Activated CD8-positive, alpha-beta memory T cell treated with anti-CD3 and anti-CD28 coated beads, Interleukin-2, amount 10 ng/mL, durations not matched to agents 7 days and 5 days (primary cell): ENCODE data around the gene TTLL4. TPM values are rescaled to one million over a fixed set of nuclear protein-coding genes. Genes with fewer than 3 reads are reported as not detected.

Source experiments
- ATAC-seq: fragments of 150-1000 bp; cut with Tn5 transposase; one replicate; pipeline ENCODE4 v1.10.0; 2021; ENCODE audit warnings: moderate library complexity
- CTCF ChIA-PET: fragments of 350-600 bp; sonication (Branson Sonifier 250); formaldehyde crosslinking; loops from one replicate; lab custom pipeline; 2021; ENCODE audit warnings: antibody characterized with exemption; lab: Charles Lee
- DNase-seq: peaks from one replicate; pipeline ENCODE4 v3.0.0-alpha.2; 2020
- H3K27ac Mint-ChIP-seq: one replicate; pipeline ENCODE4 v1.8.0; 2021; ENCODE audit warnings: mild to moderate bottlenecking, mixed read lengths
- H3K27me3 Mint-ChIP-seq: one replicate; pipeline ENCODE4 v1.8.0; 2021; ENCODE audit warnings: mixed read lengths
- H3K36me3 Mint-ChIP-seq: one replicate; pipeline ENCODE4 v1.8.0; 2021; ENCODE audit warnings: mild to moderate bottlenecking, mixed read lengths
- H3K4me1 Mint-ChIP-seq: one replicate; pipeline ENCODE4 v1.8.0; 2021; ENCODE audit warnings: mixed read lengths
- H3K4me3 Mint-ChIP-seq: one replicate; pipeline ENCODE4 v1.8.0; 2021; ENCODE audit warnings: mild to moderate bottlenecking, moderate library complexity, mixed read lengths
- H3K9me3 Mint-ChIP-seq: one replicate; pipeline ENCODE4 v1.8.0; 2022; ENCODE audit warnings: low read depth, mixed read lengths
- total RNA-seq, 2 experiments: library from RNA; stranded (reverse); gene quantifications; one replicate each; pipeline ENCODE4 v1.2.3, GENCODE V29; 2021

Gene TTLL4
- total RNA-seq, 2 experiments from 2014 or later, result 39.6 to 40.4 TPM

DNA sequence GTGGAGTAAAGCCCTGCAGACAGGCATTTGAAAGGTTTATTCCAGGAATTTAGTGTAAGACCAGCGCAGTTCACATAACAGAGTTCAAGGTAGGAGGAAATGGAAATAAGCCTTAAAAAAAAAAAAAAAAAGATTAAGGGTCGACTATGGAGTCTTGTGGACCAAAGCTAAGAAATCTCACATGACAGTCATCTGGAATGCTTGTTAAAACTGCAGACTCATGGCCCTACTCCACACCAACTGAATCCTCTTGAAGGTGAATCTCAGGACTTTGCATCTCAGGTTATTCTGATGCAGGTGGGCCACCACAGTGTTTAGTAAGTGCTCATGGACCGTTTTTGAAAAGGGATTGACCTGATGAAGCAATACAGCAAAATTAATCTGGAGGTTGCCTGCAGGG is 8.8 kb downstream of the TTLL4 start:
- DNase-seq (no peak), ATAC-seq (no peak)
- Mint-ChIP-seq H3K36me3 (peaks cover 18% of the 10 kb centered on the region), H3K4me1 (peaks cover 35% of the 10 kb centered on the region), H3K9me3 (no peaks in the 10 kb centered on the region), H3K27ac (no peak overlapping the region), H3K4me3 (no peak overlapping the region), H3K27me3 (no peaks in the 10 kb centered on the region)
- CTCF ChIA-PET, result interaction anchor here (1.4 to 1.7 kb wide), 2 partner anchors 9 to 128 kb away, joined by 4 to 5 read pairs; partner anchors contain the start of gene TTLL4

DNA sequence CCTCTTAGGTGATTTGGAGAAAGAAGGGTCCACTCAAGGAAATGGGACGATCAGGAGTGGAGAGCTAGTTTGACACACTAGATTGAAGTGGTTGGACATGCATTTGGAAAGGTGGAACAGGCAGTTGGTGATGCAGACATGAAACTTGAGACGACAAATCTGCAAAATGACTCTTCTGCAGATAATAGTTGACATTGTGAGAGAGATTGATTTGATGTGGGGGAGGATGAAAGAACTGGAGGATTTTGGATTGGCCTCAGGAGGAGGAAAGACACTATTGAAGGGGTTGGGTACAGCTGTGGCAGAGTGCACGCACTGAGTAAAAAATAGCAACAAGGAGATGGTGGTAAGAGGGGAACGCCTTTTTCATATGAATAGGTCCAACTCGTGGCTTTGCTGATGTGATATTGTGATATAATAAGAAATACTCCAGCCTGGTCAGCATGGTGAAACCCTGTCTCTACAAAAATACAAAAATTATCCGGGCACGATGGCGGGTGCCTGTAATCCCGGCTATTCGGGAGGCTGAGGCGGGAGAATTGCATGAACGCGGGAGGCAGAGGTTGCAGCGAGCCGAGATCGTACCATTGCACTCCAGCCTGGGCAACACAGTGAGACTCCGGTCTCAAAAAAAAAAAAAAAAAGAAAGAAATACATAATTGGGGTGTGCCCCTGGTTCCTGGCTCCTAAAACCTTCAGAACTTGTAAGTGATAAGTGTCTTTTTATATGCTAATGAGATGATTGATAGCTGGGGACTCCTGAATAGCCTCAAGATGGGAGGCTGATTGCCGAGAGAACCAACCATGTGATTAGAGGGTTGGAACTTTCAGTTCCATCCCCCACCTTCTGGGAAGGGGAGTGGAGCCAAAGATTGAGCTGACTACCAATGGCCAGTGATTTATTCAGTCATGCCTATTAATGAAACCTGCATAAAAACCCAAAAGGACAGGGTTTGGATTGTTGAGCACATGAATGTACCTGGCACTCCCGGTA is 9.7 kb downstream of the TTLL4 start:
- DNase-seq (no peak), ATAC-seq (no peak)

DNA sequence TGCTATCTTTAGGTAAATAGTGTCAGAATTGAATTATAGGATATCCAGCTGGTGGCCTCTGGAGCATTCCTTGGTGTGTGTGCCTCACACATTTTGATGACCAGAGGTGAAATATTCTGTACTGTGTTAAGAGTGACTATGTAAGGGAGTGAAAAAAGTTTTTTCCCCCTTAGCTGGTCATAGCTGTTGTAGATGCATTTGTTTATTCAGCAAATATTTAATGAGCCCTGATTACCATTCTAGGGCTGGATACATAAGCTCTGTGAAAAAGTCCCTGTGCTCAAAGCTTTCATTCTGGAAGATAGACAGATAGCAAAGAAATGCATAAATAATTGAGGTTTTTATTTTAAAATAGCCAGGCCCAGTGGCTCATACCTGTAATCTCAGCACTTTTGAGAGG is 10.9 kb downstream of the TTLL4 start:
- Mint-ChIP-seq H3K4me3 (no peak overlapping the region), H3K4me1 (peaks cover 33% of the 10 kb centered on the region), H3K9me3 (peaks cover 3% of the 10 kb centered on the region), H3K27me3 (no peaks in the 10 kb centered on the region), H3K36me3 (peaks cover 27% of the 10 kb centered on the region), H3K27ac (no peak overlapping the region)
- CTCF ChIA-PET, result interaction anchor here (0.7 to 2.5 kb wide), 5 partner anchors 10 to 177 kb away, joined by 3 to 16 read pairs (median 5); partner anchors contain the start of gene TTLL4
- DNase-seq (no peak), ATAC-seq (no peak)

More for the DNA sequence above, 9.7 kb downstream of the TTLL4 start:
- H3K36me3 Mint-ChIP-seq, result peaks cover 22% of the 10 kb centered on the region
- H3K4me1 Mint-ChIP-seq, result peaks cover 35% of the 10 kb centered on the region
- no peak overlapping the region for H3K27ac Mint-ChIP-seq
- H3K27me3 Mint-ChIP-seq, result no peaks in the 10 kb centered on the region
- CTCF ChIA-PET, result interaction anchor here (1.7 kb wide), 1 partner anchor 10 kb away, joined by 5 read pairs; the partner anchor contains the start of gene TTLL4
- no peaks in the 10 kb centered on the region for H3K9me3 Mint-ChIP-seq
- no peak overlapping the region for H3K4me3 Mint-ChIP-seq

DNA sequence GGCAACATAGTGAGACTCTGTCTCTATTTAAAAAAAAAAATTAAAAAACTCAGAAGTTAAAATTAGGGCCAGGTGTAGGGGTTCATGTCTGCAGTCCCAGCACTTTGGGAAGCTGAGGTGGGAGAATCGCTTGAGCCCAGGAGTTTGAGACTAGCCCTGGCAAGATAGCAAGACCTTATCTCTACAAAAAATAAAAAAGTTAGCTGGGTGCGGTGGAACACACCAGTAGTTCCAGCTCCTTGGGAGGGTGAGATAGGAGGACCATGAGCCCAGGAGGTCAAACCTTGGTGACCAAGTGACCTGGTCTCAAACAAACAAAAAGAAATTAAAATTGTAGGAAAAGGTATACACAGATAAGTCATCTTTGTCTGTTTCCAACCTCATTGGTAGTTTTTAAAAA is 11.3 kb downstream of the TTLL4 start:
- DNase-seq (no peak), ATAC-seq (no peak)
- no peak overlapping the region for H3K4me3 Mint-ChIP-seq
- CTCF ChIA-PET, result interaction anchor here (0.7 to 2.5 kb wide), 6 partner anchors 9 to 177 kb away, joined by 3 to 16 read pairs (median 4); partner anchors contain the start of gene TTLL4
- H3K9me3 Mint-ChIP-seq, result peaks cover 3% of the 10 kb centered on the region
- H3K4me1 Mint-ChIP-seq, result peaks cover 29% of the 10 kb centered on the region
- no peaks in the 10 kb centered on the region for H3K27me3 Mint-ChIP-seq
- peaks cover 26% of the 10 kb centered on the region for H3K36me3 Mint-ChIP-seq
- no peak overlapping the region for H3K27ac Mint-ChIP-seq

DNA sequence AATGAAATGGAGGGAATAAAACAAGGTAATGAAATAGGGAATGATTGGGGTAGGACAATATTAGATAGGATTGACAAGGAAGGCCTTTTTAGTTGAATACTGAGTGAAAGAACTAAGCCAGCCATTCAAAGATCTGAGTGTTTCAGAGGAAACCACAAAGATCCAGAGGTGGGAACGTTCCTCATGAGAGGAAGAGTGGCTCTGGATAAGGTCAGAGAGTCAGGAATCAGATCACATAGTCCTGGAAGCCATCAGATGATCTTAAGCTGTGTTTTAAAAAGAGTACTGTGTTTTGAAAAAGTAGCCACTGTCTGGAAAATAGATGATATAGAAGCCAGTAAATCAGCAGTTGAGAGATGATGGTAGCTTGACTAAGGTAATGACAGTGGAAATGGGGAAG is 11.8 kb downstream of the TTLL4 start:
- Mint-ChIP-seq H3K36me3 (peaks cover 28% of the 10 kb centered on the region), H3K4me3 (no peak overlapping the region), H3K9me3 (peaks cover 3% of the 10 kb centered on the region), H3K27ac (no peak overlapping the region), H3K4me1 (peaks cover 25% of the 10 kb centered on the region), H3K27me3 (no peaks in the 10 kb centered on the region)
- DNase-seq, result no peak
- CTCF ChIA-PET, result interaction anchor here (0.7 to 2.5 kb wide), 12 partner anchors 9 to 308 kb away, joined by 3 to 16 read pairs (median 4); partner anchors contain the start of gene TTLL4
- ATAC-seq, result no peak

DNA sequence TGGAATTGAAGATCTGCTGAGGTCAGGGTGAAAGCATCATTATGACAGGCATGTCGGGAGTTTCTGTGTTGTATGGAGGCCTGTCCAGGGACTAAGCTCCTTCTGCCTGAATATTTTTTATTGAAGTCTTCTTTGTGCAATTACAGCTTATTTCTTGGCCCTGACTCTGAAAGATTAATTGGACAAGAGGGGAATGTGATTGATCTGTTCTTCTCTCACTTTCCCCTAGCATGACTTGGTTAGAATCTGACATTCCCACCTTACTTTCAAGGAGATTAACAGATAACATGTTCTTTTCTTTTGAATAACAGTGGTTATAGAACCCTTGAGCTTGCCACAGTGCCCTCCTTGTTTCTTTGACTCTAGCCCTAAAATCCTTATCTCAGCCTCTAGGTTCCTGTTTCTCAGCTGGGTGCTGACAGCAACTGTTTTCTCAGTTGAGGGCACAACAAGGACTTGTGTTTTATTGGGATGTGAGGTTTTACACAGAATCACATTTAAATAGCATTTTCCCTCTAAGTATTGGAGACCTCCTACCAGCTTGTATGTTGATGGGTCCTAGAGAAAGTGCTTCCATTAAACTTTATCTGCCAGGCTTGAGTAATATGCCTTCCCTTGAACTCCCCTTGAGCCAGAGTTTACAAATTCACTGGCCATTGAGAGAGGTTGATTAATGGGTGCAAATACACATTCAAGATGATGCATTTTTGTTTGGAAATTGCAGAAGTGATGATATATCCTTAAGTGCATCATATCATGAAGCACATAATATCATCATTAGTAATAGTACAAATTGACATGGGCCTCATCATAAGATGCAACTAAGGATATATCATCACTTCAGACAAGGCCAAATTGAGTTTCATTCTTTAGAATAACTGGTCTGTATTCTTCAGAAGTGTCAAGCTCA is 12.5 kb downstream of the TTLL4 start:
- H3K9me3 Mint-ChIP-seq, result peaks cover 6% of the 10 kb centered on the region
- peaks cover 31% of the 10 kb centered on the region for H3K36me3 Mint-ChIP-seq
- no peak overlapping the region for H3K4me3 Mint-ChIP-seq
- peaks cover 23% of the 10 kb centered on the region for H3K4me1 Mint-ChIP-seq
- no peak overlapping the region for H3K27ac Mint-ChIP-seq
- DNase-seq (no peak), ATAC-seq (no peak)
- no peaks in the 10 kb centered on the region for H3K27me3 Mint-ChIP-seq
- CTCF ChIA-PET, result interaction anchor here (0.9 to 2.5 kb wide), 10 partner anchors 8 to 307 kb away, joined by 3 to 16 read pairs (median 4); partner anchors contain the start of gene TTLL4

DNA sequence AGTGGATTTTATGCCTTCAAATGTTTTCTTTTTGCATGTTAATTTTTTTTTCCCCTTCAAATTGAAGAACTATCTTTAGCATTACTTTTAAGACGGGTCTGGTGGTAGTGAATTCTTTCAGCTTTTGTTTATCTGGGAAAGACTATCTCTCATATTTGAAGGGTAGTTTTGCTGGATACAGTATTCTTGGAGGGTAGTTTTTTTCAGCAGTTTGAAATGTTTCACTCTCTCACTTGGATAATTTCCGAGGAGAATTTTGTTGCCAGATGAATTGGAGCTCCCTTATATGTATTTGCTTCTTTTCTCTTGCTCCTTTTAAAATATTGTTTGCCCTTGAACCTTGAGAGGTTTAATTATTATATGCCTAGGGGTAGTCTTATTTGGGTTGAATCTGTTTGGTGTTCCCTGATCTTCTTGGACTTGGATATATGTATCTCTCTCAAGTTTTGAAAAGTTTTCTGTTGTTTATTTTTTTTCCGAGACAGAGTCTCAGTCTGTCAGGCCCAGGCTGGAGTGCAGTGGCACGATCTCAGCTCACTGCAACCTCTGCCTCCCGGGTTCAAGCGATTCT is 15.5 kb downstream of the TTLL4 start:
- H3K36me3 Mint-ChIP-seq, result peaks cover 28% of the 10 kb centered on the region
- ATAC-seq (no peak), DNase-seq (no peak)
- no peaks in the 10 kb centered on the region for H3K27me3 Mint-ChIP-seq
- H3K4me1 Mint-ChIP-seq, result peaks cover 20% of the 10 kb centered on the region
- H3K9me3 Mint-ChIP-seq, result peaks cover 6% of the 10 kb centered on the region
- CTCF ChIA-PET, result interaction anchor here (0.7 to 8.3 kb wide), 5 partner anchors 15 to 150 kb away, joined by 3 to 76 read pairs (median 4); no protein-coding TSS in a partner anchor
- no peak overlapping the region for H3K27ac Mint-ChIP-seq
- H3K4me3 Mint-ChIP-seq, result no peak overlapping the region

DNA sequence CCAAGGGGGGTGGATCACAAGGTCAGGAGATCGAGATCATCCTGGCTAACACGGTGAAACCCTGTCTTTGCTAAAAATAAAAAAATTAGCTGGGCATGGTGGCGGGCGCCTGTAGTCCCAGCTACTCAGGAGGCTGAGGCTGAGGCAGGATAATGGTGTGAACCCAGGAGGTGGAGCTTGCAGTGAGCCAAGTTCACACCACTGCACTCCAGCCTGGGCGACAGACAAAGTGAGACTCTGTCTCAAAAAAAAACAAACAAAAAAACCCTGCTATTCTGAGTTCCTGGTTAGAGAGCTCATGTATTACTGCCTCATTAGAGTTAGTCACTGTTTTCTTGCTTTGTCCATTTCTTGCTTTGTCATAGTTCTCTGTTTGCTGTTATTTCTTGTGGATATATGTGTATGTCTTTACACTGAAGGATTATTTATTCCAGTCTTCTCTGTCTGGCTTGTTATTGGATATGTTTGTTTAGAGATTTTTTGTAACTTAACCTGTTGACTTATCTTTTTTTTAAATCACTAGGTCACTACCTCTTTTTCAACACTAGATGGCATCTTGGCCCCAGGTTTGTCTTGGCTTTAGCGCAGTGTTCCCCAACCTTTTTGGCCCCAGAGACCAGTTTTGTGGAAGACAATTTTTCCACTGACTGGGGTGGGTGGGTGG is 17.0 kb downstream of the TTLL4 start:
- peaks cover 21% of the 10 kb centered on the region for H3K4me1 Mint-ChIP-seq

DNA sequence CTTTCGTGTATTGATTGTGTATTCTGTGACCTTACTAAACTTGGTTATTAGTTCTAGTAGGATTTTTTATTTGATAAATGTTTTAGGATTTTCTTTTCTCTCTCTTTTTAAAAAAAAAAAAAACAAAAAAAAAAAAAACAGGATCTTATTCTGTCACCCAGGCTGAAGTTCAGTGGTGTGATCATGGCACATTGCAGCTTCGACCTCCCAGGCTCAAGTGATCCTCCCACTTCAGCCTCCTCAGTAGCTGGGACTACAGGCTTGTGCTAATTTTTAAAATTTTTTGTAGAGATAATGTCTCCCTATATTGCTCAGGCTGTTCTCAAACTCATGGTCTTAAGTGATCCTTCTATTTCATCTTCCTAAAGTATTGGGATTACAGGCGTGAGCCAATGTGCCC is 19.0 kb downstream of the TTLL4 start:
- H3K27ac Mint-ChIP-seq, result no peak overlapping the region
- no peaks in the 10 kb centered on the region for H3K27me3 Mint-ChIP-seq
- CTCF ChIA-PET, result interaction anchor here (1.3 to 8.3 kb wide), 2 partner anchors 38 to 119 kb away, joined by 3 to 76 read pairs; no protein-coding TSS in a partner anchor
- peaks cover 24% of the 10 kb centered on the region for H3K4me1 Mint-ChIP-seq
- H3K9me3 Mint-ChIP-seq, result peaks cover 6% of the 10 kb centered on the region
- DNase-seq (no peak), ATAC-seq (no peak)
- peaks cover 36% of the 10 kb centered on the region for H3K36me3 Mint-ChIP-seq
- H3K4me3 Mint-ChIP-seq, result no peak overlapping the region

More for the DNA sequence above, 17.0 kb downstream of the TTLL4 start:
- Mint-ChIP-seq H3K4me3 (no peak overlapping the region), H3K36me3 (peaks cover 30% of the 10 kb centered on the region), H3K27me3 (no peaks in the 10 kb centered on the region), H3K9me3 (peaks cover 6% of the 10 kb centered on the region), H3K27ac (no peak overlapping the region)
- CTCF ChIA-PET, result interaction anchor here (0.8 to 8.3 kb wide), 9 partner anchors 9 to 171 kb away, joined by 3 to 76 read pairs (median 4); partner anchors contain the start of genes BCS1L, TTLL4 and ZNF142
- no peak for DNase-seq
- ATAC-seq, result no peak

DNA sequence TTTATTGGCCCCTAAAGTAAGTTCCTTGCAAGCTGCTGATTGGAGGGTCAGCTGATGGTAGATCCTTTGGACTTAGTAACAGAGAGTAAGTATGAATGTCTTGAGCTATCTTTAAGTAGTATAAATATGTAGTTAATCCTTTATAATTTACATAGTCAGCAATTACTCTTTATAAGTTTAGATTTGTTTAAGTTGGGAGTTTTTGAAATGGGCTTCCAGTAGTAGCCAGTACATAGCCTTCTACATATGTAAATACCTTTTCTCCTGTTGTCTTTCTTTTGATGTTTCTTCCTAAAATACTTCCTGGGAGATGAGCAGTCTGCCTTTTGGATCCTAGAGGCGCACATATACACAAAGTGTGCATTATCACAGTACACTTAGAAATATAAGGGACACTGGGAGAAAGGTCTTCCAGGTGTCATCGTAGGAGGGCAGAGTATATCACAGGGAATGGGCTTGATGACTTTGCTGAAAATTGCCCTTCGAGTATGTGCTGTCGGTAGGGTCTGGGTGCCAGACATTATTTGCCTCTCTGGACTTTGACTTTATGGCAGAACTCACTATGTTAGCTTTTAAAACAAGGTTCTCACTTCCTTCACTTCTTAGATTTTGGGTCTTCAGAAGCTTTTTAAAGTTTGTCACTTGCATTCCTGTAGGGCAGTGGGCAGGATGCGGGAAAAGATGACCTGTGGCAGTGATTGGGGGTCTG is 21.6 kb downstream of the TTLL4 start:
- H3K4me1 Mint-ChIP-seq, result peaks cover 24% of the 10 kb centered on the region
- H3K27me3 Mint-ChIP-seq, result no peaks in the 10 kb centered on the region
- no peak overlapping the region for H3K4me3 Mint-ChIP-seq
- peaks cover 22% of the 10 kb centered on the region for H3K36me3 Mint-ChIP-seq
- CTCF ChIA-PET, result interaction anchor here (1.4 to 8.3 kb wide), 4 partner anchors 14 to 117 kb away, joined by 4 to 76 read pairs (median 4); no protein-coding TSS in a partner anchor
- no peak overlapping the region for H3K27ac Mint-ChIP-seq
- H3K9me3 Mint-ChIP-seq, result peaks cover 3% of the 10 kb centered on the region
- DNase-seq (no peak), ATAC-seq (no peak)

DNA sequence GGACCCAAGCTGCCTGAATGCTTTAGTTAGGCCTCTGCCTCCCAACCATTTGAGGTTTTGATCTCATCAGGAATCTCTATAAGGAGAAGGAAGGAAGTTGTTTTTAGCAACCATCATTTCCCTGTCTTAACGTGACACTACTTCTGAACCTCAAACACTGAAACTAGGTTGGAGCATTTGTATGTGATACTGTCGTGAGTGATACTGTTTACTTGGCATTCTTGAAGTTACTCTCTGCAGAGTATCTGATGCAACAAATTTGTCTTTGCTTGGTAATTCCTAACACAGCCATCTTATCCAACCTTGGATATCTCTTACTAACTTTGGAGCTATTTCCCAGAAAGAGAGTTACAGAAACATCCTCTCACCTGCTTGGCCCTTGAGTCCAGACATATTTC is 22.1 kb downstream of the TTLL4 start:
- CTCF ChIA-PET, result interaction anchor here (1.5 kb wide), 1 partner anchor 74 kb away, joined by 4 read pairs; no protein-coding TSS in a partner anchor
- no peaks in the 10 kb centered on the region for H3K27me3 Mint-ChIP-seq
- ATAC-seq (no peak), DNase-seq (no peak)
- no peak overlapping the region for H3K27ac Mint-ChIP-seq
- H3K4me1 Mint-ChIP-seq, result peaks cover 23% of the 10 kb centered on the region
- H3K36me3 Mint-ChIP-seq, result peaks cover 18% of the 10 kb centered on the region
- H3K4me3 Mint-ChIP-seq, result no peak overlapping the region
- H3K9me3 Mint-ChIP-seq, result peaks cover 1% of the 10 kb centered on the region
